Measurements from ENCODE around the gene SAP25.
A peak's percentile ranks its signal among the peaks of the same experiment; 100 is the strongest.

Gene SAP25

DNA sequence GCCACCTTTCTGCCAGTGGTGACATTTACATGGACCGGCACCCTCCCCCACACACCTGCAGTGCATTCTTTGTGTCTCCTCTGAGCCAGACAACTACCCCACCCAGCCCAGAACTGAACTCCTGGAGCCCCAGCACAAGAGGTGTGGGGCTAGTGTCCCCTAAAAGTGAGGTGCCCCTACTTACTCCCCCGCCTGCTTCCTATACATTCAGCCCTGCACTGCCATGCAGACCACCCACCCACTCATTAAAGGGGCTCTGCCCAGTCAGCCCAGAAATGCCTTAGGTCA is 1.9 kb downstream of the SAP25 start:
- no peaks in the 10 kb centered on the region for H3K79me2 ChIP-seq (ENCODE audit: control insufficient read depth, low read length)
- H3K4me2 ChIP-seq (ENCODE audit: low read length), result no peak overlapping the region
- H3K4me3 ChIP-seq (ENCODE audit: low read length), result no peak overlapping the region
- peaks cover 11% of the 10 kb centered on the region for H3K27me3 ChIP-seq (ENCODE audit: control insufficient read depth, low read length)
- H4K20me1 ChIP-seq (ENCODE audit: control insufficient read depth, insufficient read depth, low read depth, low read length), result peaks cover 5% of the 10 kb centered on the region; the same call in 1 of the 2 replicates
- H3K27ac ChIP-seq (ENCODE audit: low read depth, low read length), result no peak overlapping the region
- H3K9me2 ChIP-seq (replicated peaks; ENCODE audit: control insufficient read depth, low read length), result no peaks in the 10 kb centered on the region
- H3K9me3 ChIP-seq (ENCODE audit: control insufficient read depth, insufficient read depth, low read length), result no peaks in the 10 kb centered on the region
- no peaks in the 10 kb centered on the region for H3F3A ChIP-seq (ENCODE audit: control insufficient read depth, insufficient read depth)
- H3K36me3 ChIP-seq (ENCODE audit: control insufficient read depth, low read length), result peaks cover 24% of the 10 kb centered on the region
- H3K4me1 ChIP-seq (ENCODE audit: control insufficient read depth, low read length), result peaks cover 34% of the 10 kb centered on the region
- TF ChIP-seq, protein P1, sequence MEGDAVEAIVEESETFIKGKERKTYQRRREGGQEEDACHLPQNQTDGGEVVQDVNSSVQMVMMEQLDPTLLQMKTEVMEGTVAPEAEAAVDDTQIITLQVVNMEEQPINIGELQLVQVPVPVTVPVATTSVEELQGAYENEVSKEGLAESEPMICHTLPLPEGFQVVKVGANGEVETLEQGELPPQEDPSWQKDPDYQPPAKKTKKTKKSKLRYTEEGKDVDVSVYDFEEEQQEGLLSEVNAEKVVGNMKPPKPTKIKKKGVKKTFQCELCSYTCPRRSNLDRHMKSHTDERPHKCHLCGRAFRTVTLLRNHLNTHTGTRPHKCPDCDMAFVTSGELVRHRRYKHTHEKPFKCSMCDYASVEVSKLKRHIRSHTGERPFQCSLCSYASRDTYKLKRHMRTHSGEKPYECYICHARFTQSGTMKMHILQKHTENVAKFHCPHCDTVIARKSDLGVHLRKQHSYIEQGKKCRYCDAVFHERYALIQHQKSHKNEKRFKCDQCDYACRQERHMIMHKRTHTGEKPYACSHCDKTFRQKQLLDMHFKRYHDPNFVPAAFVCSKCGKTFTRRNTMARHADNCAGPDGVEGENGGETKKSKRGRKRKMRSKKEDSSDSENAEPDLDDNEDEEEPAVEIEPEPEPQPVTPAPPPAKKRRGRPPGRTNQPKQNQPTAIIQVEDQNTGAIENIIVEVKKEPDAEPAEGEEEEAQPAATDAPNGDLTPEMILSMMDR (IDR thresholded peaks at IDR 0.05; ENCODE audit: low read depth, low read length, poor library complexity, severe bottlenecking), result no peak
- TF ChIP-seq EZH2phosphoT487 (IDR thresholded peaks at IDR 0.05; ENCODE audit: borderline replicate concordance, low read length), result no peak

GRCh38 chr7:100570954-100571828 is 2.5 kb downstream of the SAP25 start:
- peaks cover 11% of the 10 kb centered on the region for H3K27me3 ChIP-seq (ENCODE audit: control insufficient read depth, low read length)
- no peaks in the 10 kb centered on the region for H3K9me3 ChIP-seq (ENCODE audit: control insufficient read depth, insufficient read depth, low read length)
- H4K20me1 ChIP-seq (ENCODE audit: control insufficient read depth, insufficient read depth, low read depth, low read length), result peaks cover 5% of the 10 kb centered on the region; the same call in 1 of the 2 replicates
- peaks cover 18% of the 10 kb centered on the region for H3K36me3 ChIP-seq (ENCODE audit: control insufficient read depth, low read length)
- H3K4me1 ChIP-seq (ENCODE audit: control insufficient read depth, low read length), result peaks cover 34% of the 10 kb centered on the region
- H3F3A ChIP-seq (ENCODE audit: control insufficient read depth, insufficient read depth), result no peaks in the 10 kb centered on the region
- H3K4me2 ChIP-seq (ENCODE audit: low read length), result no peak overlapping the region
- no peaks in the 10 kb centered on the region for H3K79me2 ChIP-seq (ENCODE audit: control insufficient read depth, low read length)
- no peak overlapping the region for H3K27ac ChIP-seq (ENCODE audit: low read depth, low read length)
- no peaks in the 10 kb centered on the region for H3K9me2 ChIP-seq (replicated peaks; ENCODE audit: control insufficient read depth, low read length)
- no peak overlapping the region for H3K4me3 ChIP-seq (ENCODE audit: low read length)
- no peak for TF ChIP-seq EZH2phosphoT487 (IDR thresholded peaks at IDR 0.05; ENCODE audit: borderline replicate concordance, low read length)
- TF ChIP-seq, protein P1 (IDR thresholded peaks at IDR 0.05; ENCODE audit: low read depth, low read length, poor library complexity, severe bottlenecking), result no peak

DNA sequence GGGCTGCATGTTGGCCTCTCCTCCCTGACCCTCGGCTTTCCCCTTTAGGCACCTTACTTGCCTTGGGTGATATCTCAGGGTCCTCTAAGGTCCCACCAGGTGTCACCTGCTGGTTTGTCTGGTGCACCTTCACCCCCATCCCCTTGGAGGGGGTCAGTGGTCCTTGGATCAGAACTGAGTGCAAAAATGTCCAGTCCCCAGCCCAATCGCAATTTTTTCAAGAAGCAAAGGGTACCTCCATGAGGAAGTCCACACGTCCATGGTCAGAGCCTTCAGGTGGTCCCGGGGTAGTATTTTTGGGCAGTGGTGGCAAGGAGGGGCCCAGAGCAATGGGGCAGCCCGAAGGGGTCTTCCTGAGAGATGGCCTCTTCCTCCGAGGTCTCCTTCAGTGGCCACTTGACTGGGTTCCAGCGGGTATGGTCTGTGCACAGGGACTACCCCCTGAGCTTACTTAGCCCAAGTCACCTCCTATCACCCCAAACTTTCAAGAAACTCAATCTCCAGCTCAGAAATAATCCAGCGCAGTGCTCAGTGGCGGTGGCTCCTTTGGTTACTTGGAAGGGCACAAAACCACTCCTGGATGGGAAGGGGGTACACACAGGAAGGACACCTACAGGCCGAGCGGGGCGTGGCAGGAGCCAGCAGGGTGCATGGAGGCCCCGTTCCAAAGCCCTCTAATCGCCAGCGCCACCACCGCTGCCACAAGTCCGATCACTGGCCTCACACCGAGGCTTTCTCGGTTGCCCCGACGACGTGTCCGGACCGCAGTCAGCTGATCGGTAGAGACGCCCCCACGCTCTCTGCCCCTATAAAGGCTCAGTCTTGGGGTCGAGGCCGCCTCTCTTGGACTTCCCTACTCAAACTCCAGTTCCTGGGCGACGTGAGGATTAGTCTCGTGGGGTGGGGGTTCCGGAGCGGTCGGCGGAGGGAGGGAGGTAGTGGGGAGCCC is 4.5 kb downstream of the SAP25 start:
- Histone ChIP-seq H4K20me1 (ENCODE audit: control insufficient read depth, insufficient read depth, low read depth, low read length) (peaks cover 5% of the 10 kb centered on the region; the same call in 1 of the 2 replicates), H3K9me2 (replicated peaks; ENCODE audit: control insufficient read depth, low read length) (no peaks in the 10 kb centered on the region), H3K27me3 (ENCODE audit: control insufficient read depth, low read length) (peaks cover 11% of the 10 kb centered on the region), H3K36me3 (ENCODE audit: control insufficient read depth, low read length) (peaks cover 3% of the 10 kb centered on the region; the same call in 1 of the 2 replicates), H3K9me3 (ENCODE audit: control insufficient read depth, insufficient read depth, low read length) (no peaks in the 10 kb centered on the region), H3K79me2 (ENCODE audit: control insufficient read depth, low read length) (no peaks in the 10 kb centered on the region), H3K4me3 (ENCODE audit: low read length) (peak overlapping the region; percentile 47), H3F3A (ENCODE audit: control insufficient read depth, insufficient read depth) (no peaks in the 10 kb centered on the region), H3K4me2 (ENCODE audit: low read length) (peak overlapping the region; percentile 68), H3K4me1 (ENCODE audit: control insufficient read depth, low read length) (peaks cover 35% of the 10 kb centered on the region), H3K27ac (ENCODE audit: low read depth, low read length) (no peak overlapping the region)
- TF ChIP-seq, protein P1 (IDR thresholded peaks at IDR 0.05; ENCODE audit: low read depth, low read length, poor library complexity, severe bottlenecking), result peak; percentile 78
- no peak for TF ChIP-seq EZH2phosphoT487 (IDR thresholded peaks at IDR 0.05; ENCODE audit: borderline replicate concordance, low read length)

All from DOHH2 (cell line).